Tibial nerve (tissue), 4 donors: Measurements from ENCODE around the gene MTUS2. TPM values are rescaled to one million over a fixed set of nuclear protein-coding genes. Genes with fewer than 3 reads are reported as not detected.

Source experiments
- DNase-seq, 2 donors: peaks; one replicate each; pipeline ENCODE4 v3.0.0-alpha.2; 2019; ENCODE audit warnings: low spot score in 2 of 2
- H3K27ac ChIP-seq, 4 donors: fragments of 200-600 bp; sonication (generic) in 3 of 4; one replicate each; pipeline ENCODE4 v1.5.1; 2017 to 2019; ENCODE audit warnings: mild to moderate bottlenecking in 1 of 4
- H3K27me3 ChIP-seq, 2 donors: fragments of 200-600 bp; sonication (generic) in 1 of 2; one replicate each; pipeline versions ENCODE4 v1.5.1 to v1.6.0; 2017 to 2019
- H3K36me3 ChIP-seq, 3 donors: fragments of 200-600 bp; sonication (generic); one replicate each; pipeline ENCODE4 v1.5.1; 2018 to 2019
- H3K4me1 ChIP-seq, 4 donors: fragments of 200-600 bp; sonication (generic) in 3 of 4; one replicate each; pipeline ENCODE4 v1.5.1; 2017 to 2019
- H3K4me3 ChIP-seq, 4 donors: fragments of 200-600 bp; sonication (generic) in 3 of 4; one replicate each; pipeline ENCODE4 v1.5.1; 2017 to 2019; ENCODE audit warnings: mild to moderate bottlenecking in 1 of 4, moderate library complexity in 1 of 4
- H3K9me3 ChIP-seq, 4 donors: fragments of 200-600 bp; sonication (generic) in 3 of 4; one replicate each; pipeline ENCODE4 v1.5.1; 2017 to 2019
- CTCF ChIP-seq, 5 experiments: fragments of 200-600 bp in 3 of 5; fragments of 450-650 bp in 2 of 5; sonication (generic) in 3 of 5; IDR thresholded peaks; one replicate each; pipeline ENCODE4 v1.5.1; 2016 to 2019; ENCODE audit warnings: antibody characterized with exemption in 5 of 5, mild to moderate bottlenecking in 3 of 5, moderate library complexity in 2 of 5
- EP300 ChIP-seq, 2 donors: sonication (generic); formaldehyde crosslinking; IDR thresholded peaks; one replicate each; pipeline ENCODE4 v1.6.1; 2017; ENCODE audit warnings: antibody characterized with exemption in 2 of 2, mild to moderate bottlenecking in 1 of 2
- POLR2A ChIP-seq, 2 donors: fragments of 450-650 bp; IDR thresholded peaks; one replicate each; pipeline ENCODE4 v1.6.1; 2017; ENCODE audit warnings: antibody characterized with exemption in 2 of 2, mild to moderate bottlenecking in 2 of 2, moderate library complexity in 2 of 2
- WGBS, 2 donors: methylation state at CpG; one replicate each; pipeline ENCODE4 v1.1.5; 2018; 5-methylcytosine and 5-hydroxymethylcytosine counted together
- total RNA-seq, 4 donors: library from RNA; depleted of rRNA; stranded (reverse); fragments of >200 nt; gene quantifications; one replicate each; pipeline ENCODE4 v1.1.0, GENCODE V29; 2016

MTUS2 gene
- total RNA-seq, 4 donors from 2014 or later, result 0.20 TPM; not detected in 3

GRCh38 chr13:29185926-29186325 lies 365.8 kb downstream of the MTUS2 start:
- WGBS, 2 donors, result 76 to 89% methylated on average over 2 of the region's 2 CpGs
- Histone ChIP-seq H3K27ac (no peak overlapping the region), H3K27me3 (no peaks in the 10 kb centered on the region), H3K4me1 (no peaks in the 10 kb centered on the region), H3K9me3 (peaks cover 0 to 25% (median 0%) of the 10 kb centered on the region in 4 donors), H3K36me3 (no peaks in the 10 kb centered on the region), H3K4me3 (no peak overlapping the region)
- TF ChIP-seq EP300 (IDR thresholded peaks at IDR 0.05), result no peak
- TF ChIP-seq POLR2A (IDR thresholded peaks at IDR 0.05), result no peak
- no peak for TF ChIP-seq CTCF (IDR thresholded peaks at IDR 0.05)
- DNase-seq, result no peak

- no peak for DNase-seq
- TF ChIP-seq CTCF (IDR thresholded peaks at IDR 0.05) (no peak), EP300 (IDR thresholded peaks at IDR 0.05) (no peak), POLR2A (IDR thresholded peaks at IDR 0.05) (no peak)
- WGBS, 2 donors, result 86 to 89% methylated on average over 1 of the region's 1 CpG
These were observed 367.4 kb downstream of the MTUS2 start for GRCh38 chr13:29187584-29187983.

GRCh38 chr13:29190298-29190697 lies 370.2 kb downstream of the MTUS2 start:
- Histone ChIP-seq H3K27ac (no peak overlapping the region), H3K4me1 (no peaks in the 10 kb centered on the region), H3K27me3 (no peaks in the 10 kb centered on the region), H3K36me3 (no peaks in the 10 kb centered on the region), H3K9me3 (peaks cover 0 to 9% (median 0%) of the 10 kb centered on the region in 4 donors), H3K4me3 (no peak overlapping the region)
- 90 to 94% methylated on average over 2 to 3 of the region's 3 CpGs for WGBS, 2 donors
- DNase-seq, result no peak
- no peak for TF ChIP-seq EP300 (IDR thresholded peaks at IDR 0.05)

More at GRCh38 chr13:29187584-29187983, 367.4 kb downstream of the MTUS2 start:
- Histone ChIP-seq H3K27ac (no peak overlapping the region), H3K27me3 (no peaks in the 10 kb centered on the region), H3K36me3 (no peaks in the 10 kb centered on the region), H3K4me3 (no peak overlapping the region), H3K4me1 (no peaks in the 10 kb centered on the region), H3K9me3 (peaks cover 0 to 25% (median 0%) of the 10 kb centered on the region in 4 donors)

GRCh38 chr13:29193083-29193482 lies 372.9 kb downstream of the MTUS2 start:
- TF ChIP-seq EP300 (IDR thresholded peaks at IDR 0.05) (no peak), POLR2A (IDR thresholded peaks at IDR 0.05) (no peak), CTCF (IDR thresholded peaks at IDR 0.05) (no peak)
- Histone ChIP-seq H3K27me3 (no peaks in the 10 kb centered on the region), H3K4me1 (no peaks in the 10 kb centered on the region), H3K4me3 (no peak overlapping the region), H3K36me3 (no peaks in the 10 kb centered on the region), H3K9me3 (peaks cover 0 to 10% (median 0%) of the 10 kb centered on the region in 4 donors), H3K27ac (no peak overlapping the region)
- DNase-seq, result no peak
- 30 to 52% methylated on average over 1 of the region's 1 CpG for WGBS, 2 donors

GRCh38 chr13:29195456-29195855 lies 375.3 kb downstream of the MTUS2 start:
- Histone ChIP-seq H3K4me3 (no peak overlapping the region), H3K27me3 (no peaks in the 10 kb centered on the region), H3K36me3 (no peaks in the 10 kb centered on the region), H3K9me3 (peaks cover 0 to 20% (median 0%) of the 10 kb centered on the region in 4 donors), H3K4me1 (no peaks in the 10 kb centered on the region), H3K27ac (no peak overlapping the region)
- 53 to 59% methylated on average over 3 of the region's 3 CpGs for WGBS, 2 donors
- no peak for DNase-seq
- no peak for TF ChIP-seq EP300 (IDR thresholded peaks at IDR 0.05)
- no peak for TF ChIP-seq POLR2A (IDR thresholded peaks at IDR 0.05)
- TF ChIP-seq CTCF (IDR thresholded peaks at IDR 0.05), result no peak
